GM12874 (cell line): ENCODE data around the gene ATP1A1.

ENCODE experiments used
- TF ChIP-seq, protein P1 (sequence below): IDR thresholded peaks from 2 replicates; pipeline ENCODE4 v1.5.1; 2011; ENCODE audit warnings: low read depth, mild to moderate bottlenecking, control low read depth, low read length, moderate library complexity; ENCODE audit not compliant: insufficient read depth

The ATP1A1 gene

DNA sequence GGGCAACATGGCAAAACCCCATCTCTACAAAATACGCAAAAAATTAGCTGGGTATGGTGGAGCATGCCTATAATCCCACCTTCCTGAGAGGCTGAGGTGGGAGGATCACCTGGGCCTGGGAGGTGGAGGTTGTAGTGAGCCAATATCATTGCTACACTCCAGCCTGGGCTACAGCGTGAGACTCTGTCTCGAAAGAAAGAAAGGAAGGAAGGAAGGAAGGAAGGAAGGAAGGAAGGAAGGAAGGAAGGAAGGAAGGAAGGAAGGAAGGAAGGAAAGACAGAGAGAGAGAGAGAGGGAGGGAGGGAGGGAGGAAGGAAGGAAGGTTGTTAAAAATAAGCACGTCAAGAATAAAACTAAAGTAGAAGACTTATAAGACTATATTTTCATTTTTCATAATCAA lies 17.0 kb upstream of the ATP1A1 start:
- TF ChIP-seq, protein P1, sequence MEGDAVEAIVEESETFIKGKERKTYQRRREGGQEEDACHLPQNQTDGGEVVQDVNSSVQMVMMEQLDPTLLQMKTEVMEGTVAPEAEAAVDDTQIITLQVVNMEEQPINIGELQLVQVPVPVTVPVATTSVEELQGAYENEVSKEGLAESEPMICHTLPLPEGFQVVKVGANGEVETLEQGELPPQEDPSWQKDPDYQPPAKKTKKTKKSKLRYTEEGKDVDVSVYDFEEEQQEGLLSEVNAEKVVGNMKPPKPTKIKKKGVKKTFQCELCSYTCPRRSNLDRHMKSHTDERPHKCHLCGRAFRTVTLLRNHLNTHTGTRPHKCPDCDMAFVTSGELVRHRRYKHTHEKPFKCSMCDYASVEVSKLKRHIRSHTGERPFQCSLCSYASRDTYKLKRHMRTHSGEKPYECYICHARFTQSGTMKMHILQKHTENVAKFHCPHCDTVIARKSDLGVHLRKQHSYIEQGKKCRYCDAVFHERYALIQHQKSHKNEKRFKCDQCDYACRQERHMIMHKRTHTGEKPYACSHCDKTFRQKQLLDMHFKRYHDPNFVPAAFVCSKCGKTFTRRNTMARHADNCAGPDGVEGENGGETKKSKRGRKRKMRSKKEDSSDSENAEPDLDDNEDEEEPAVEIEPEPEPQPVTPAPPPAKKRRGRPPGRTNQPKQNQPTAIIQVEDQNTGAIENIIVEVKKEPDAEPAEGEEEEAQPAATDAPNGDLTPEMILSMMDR = no peak

DNA sequence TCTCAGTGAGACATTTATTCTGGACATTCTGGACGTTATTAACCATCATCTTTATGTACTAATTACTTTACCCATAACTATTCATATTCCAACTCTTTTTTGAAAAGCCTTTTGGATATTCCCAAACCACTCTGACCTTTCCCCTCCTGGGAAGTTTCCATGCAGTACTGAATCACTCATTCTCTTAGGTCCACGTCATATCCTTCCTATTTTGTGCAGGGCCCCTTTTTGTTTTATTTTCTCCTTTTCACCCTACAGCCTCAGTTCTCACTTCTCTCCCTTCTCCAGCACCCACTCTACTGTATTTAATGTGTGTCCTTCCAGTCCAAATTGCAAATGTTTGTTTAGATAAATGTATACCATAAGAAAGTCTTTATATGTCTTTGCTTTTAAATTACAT lies 16.4 kb upstream of the ATP1A1 start:
- TF ChIP-seq, protein P1 = no peak

DNA sequence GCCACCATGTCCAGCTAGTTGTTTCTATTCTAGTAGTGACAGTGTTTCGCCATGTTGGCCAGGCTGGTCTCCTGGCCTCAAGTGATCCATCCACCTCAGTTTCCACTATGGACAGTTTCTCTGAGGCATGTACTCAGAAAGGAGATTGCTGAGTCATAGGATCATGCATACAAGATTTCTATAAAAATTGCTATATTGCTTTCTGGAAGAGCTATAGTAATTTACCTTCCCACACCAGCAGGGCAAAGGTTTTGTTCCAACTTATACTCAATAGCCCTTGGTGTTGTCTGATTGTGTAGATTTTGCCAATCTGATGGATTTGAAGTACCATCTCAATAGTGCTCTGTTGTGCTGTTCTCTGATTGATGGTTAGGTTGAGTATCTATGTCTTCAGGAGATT lies 15.6 kb upstream of the ATP1A1 start:
- TF ChIP-seq, protein P1 = no peak

DNA sequence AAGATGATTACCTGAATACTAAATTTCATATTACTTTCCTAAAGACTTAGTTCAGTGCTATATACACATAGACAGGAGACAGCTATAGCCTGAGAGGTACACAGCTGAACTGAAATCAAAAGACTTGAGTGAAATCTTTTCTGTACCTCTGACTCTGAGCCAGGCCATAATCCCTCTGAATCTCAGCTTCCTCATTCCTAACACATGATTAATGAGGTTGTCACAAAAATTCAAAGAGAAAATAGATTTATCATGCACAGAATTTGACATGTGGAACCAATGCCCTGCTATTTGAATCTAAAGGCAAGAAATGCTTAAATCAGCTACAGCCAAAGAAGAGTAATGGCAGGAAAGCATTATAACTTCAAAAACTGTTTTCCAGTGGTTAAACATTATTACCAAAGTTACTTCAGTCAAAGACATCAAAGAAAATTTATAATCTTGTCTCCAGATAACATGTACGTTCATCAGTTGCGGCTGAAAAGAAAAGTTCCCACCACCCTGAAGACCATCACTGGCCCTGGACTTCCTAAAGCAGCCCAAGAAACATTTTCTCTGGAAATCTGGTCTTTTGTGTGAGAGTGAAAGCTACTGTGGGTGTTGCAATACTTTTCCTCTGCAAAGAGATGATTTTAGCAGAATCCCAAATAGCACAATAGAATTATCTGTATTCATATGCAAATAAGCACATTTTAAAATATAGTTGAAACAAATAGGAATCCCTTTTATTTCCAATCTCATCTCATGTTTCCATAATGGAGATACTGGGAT lies 13.8 kb upstream of the ATP1A1 start:
- TF ChIP-seq, protein P1 = no peak

DNA sequence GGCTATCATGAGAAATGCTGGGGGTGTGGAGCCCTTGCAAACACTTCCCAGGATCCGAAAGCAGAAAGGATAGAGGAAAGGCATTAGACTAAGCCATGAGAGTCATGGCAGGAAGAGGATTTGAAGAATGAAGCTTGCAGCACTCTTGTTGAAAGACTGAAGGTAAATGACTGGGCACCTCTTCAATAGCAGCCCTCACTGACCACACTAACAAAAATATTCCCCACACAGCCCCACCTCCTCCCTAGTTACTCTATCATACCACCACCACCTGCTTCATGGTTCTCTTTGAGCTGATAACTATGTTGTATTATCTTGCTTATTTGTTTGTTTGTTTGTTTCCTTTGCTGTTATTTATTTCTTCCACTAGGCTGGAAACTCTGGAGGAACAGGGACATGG lies 13.2 kb upstream of the ATP1A1 start:
- TF ChIP-seq, protein P1 = no peak

DNA sequence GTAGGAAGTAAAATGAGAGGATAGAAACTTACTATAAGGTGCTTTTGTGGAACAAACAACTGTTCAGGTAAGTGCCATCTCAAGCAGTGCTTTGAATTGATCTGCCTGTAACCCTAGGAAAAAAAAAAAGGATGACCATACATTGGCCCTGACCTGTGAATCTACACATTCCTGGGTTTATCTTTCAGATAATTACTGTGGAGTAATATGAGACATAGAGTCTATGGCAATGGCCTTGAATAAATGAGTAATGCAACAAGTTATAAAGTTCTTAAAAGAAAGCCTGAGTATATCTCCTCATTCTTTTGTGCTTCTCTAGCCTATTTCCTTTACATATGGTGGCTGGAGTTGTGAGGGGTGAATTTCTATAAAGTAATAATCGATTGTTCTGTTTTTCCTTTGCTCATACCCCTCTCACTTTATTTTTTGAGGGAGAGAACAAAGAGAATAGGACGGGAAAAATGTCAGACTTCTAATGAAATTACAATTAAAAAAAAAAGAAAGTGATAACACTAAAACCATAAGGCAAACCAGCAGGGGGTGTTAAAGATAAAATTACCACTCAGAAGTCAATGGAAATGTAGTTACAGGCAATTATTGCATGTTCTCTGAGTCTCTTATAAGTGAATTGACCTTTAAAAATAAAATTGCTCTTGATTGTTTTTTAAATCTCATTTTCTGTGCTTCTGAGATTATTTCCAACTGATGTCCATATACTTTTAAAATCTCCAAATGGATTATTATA lies 12.4 kb upstream of the ATP1A1 start:
- TF ChIP-seq, protein P1 = 0 out of 2 replicates have a peak, but pooled peaks have one; percentile 12

DNA sequence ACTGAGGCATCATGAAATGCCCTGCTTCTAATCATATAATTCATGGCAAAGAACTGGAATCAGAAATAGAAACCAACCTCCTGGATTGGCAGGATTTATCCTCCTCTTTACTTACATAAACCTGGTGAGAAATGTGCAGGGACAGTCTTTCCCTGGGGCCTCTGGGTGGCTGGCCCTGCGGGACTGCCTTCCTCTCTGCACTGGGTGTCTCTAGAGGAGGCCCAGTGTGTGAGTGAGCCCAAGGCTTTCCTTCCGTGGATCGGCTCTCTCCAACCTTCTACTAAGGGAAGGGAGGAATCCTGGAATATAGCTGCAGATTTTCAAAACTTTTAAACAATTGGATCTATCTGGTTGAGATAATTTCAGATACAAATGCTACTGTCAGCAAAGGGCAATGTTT lies 11.4 kb upstream of the ATP1A1 start:
- TF ChIP-seq, protein P1 = no peak
